Melanocyte of skin (primary cell): ENCODE measurements around the gene BMPER. TPM values are rescaled to one million over a fixed set of nuclear protein-coding genes. Genes with fewer than 3 reads are reported as not detected.

Experiments used
- total RNA-seq, 2 donors: library from RNA; depleted of rRNA; stranded (reverse); fragments of >200 nt; gene quantifications; 2 replicates each; pipeline ENCODE4 v1.2.3, GENCODE V29; 2012

The BMPER gene
- total RNA-seq, result under 1 TPM in 1 of 2 donors, not detected in 1; 0.67 TPM

GRCh38 chr7:33905389-33906032 lies at the start of gene BMPER:
Gene BMPER (plus strand): TSS chr7:33905539. CDS start chr7:33905614, 75 bp downstream.

